Measurements from ENCODE around the gene CFAP210. TPM values are rescaled to one million over a fixed set of nuclear protein-coding genes. Genes with fewer than 3 reads are reported as not detected.

Gene CFAP210
- total and polyA plus RNA-seq, 4 donors = 0.02 to 0.42 (median 0.21) TPM

DNA sequence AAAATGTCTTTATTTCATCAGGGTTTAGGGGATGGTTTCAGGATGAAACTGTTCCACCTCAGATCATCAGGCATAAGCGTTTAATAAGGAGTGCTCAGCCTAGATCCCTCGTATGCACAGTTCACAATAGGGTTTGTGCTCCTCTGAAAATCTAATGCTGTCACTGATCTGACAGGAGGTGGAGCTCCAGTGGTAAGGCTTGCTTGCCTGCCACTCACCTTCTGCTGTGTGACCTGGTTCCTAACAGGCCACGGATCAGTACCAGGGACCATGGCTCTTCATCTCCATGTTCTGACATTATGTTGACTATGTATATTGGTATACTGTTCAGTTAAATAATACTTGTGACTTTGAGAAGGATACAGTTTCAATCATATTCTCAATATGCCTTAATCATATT lies 68.4 kb downstream of the CFAP210 start:
- WGBS = 95% methylated on average over 3 of the region's 3 CpGs
- no peak overlapping the region for H3K9ac ChIP-seq (ENCODE audit: low read depth in 1 of 2, low read length in 2 of 2)
- no peak overlapping the region for H3K27ac ChIP-seq (ENCODE audit: low read depth in 1 of 2, low read length in 2 of 2)
- no peaks in the 10 kb centered on the region for H3K9me3 ChIP-seq (ENCODE audit: control insufficient read depth in 4 of 4, low read length in 3 of 4)
- no peaks in the 10 kb centered on the region for H3K4me1 ChIP-seq (ENCODE audit: control insufficient read depth in 4 of 4, insufficient read depth in 4 of 4, low read length in 3 of 4)
- TF ChIP-seq RAD21 (IDR thresholded peaks at IDR 0.05) (peak in 1 of 2 donors; percentile 40), FOXA2 (IDR thresholded peaks at IDR 0.05) (no peak)
- no peak overlapping the region for H3K4me3 ChIP-seq (ENCODE audit: low read depth in 1 of 3, low read length in 3 of 3)
- peaks cover 2 to 31% (median 14%) of the 10 kb centered on the region in 4 donors for H3K36me3 ChIP-seq (ENCODE audit: control insufficient read depth in 4 of 4, insufficient read depth in 3 of 4, low read depth in 1 of 4, low read length in 3 of 4)
- DNase-seq (ENCODE audit: low spot score) = no peak
- no peaks in the 10 kb centered on the region for H3K27me3 ChIP-seq (ENCODE audit: control insufficient read depth in 4 of 4, insufficient read depth in 4 of 4, low read length in 3 of 4)

DNA sequence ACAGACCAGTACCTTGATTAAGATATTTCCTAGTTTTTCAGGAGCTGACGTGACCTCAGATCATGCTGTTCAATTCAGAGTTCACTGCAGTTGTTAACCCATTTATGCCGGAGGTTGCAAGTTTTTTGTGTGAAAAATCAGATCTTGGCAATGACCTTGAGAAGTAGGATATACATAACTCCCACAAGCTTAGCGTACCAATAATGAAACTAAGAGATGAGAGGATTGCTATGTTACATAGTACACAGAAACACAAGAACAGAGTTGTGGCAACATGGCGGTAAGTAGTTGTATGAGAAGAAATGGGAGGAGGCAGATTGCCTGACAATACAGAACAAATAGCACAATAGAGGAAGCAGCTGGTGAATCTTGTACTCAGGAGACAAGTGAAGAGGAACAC lies 71.0 kb downstream of the CFAP210 start:
- TF ChIP-seq, protein P1, sequence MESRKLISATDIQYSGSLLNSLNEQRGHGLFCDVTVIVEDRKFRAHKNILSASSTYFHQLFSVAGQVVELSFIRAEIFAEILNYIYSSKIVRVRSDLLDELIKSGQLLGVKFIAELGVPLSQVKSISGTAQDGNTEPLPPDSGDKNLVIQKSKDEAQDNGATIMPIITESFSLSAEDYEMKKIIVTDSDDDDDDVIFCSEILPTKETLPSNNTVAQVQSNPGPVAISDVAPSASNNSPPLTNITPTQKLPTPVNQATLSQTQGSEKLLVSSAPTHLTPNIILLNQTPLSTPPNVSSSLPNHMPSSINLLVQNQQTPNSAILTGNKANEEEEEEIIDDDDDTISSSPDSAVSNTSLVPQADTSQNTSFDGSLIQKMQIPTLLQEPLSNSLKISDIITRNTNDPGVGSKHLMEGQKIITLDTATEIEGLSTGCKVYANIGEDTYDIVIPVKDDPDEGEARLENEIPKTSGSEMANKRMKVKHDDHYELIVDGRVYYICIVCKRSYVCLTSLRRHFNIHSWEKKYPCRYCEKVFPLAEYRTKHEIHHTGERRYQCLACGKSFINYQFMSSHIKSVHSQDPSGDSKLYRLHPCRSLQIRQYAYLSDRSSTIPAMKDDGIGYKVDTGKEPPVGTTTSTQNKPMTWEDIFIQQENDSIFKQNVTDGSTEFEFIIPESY (IDR thresholded peaks at IDR 0.05) = no peak
- TF ChIP-seq HNF4A (conservative IDR thresholded peaks at IDR 0.05) (no peak), NR2F2 (IDR thresholded peaks at IDR 0.05) (no peak), JUND (IDR thresholded peaks at IDR 0.05) (no peak), YY1 (IDR thresholded peaks at IDR 0.05) (no peak)
- peaks cover 2 to 33% (median 15%) of the 10 kb centered on the region in 4 donors for H3K36me3 ChIP-seq (ENCODE audit: control insufficient read depth in 4 of 4, insufficient read depth in 3 of 4, low read depth in 1 of 4, low read length in 3 of 4)
- no peaks in the 10 kb centered on the region for H3K9me3 ChIP-seq (ENCODE audit: control insufficient read depth in 4 of 4, low read length in 3 of 4)
- no peak overlapping the region for H3K27ac ChIP-seq (ENCODE audit: low read depth in 1 of 2, low read length in 2 of 2)
- DNase-seq (ENCODE audit: low spot score) = no peak
- H3K4me3 ChIP-seq (ENCODE audit: low read depth in 1 of 3, low read length in 3 of 3) = no peak overlapping the region
- H3K9ac ChIP-seq (ENCODE audit: low read depth in 1 of 2, low read length in 2 of 2) = no peak overlapping the region
- no peaks in the 10 kb centered on the region for H3K27me3 ChIP-seq (ENCODE audit: control insufficient read depth in 4 of 4, insufficient read depth in 4 of 4, low read length in 3 of 4)
- 92% methylated on average over 4 of the region's 4 CpGs for WGBS
- no peaks in the 10 kb centered on the region for H3K4me1 ChIP-seq (ENCODE audit: control insufficient read depth in 4 of 4, insufficient read depth in 4 of 4, low read length in 3 of 4)

DNA sequence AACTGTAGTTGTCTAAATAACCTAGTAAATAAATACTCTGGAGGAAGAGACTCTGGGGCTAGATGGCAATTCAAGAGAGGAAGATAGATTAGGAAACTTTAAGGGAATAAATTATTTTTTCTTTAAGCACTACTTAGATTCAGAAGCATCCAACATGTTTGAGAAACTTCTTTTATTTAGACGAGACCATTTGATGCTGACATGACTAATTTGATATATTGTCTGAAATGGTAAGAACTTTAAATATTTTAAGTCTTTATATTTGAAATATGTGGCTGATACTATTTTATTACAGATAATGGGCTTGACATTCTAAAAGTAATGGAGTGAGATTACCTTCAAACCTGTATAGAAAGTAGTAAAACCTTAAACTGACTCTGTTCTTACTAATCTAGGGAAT lies 73.7 kb downstream of the CFAP210 start:
- WGBS = 90% methylated on average over 1 of the region's 1 CpG
- peaks cover 1 to 33% (median 19%) of the 10 kb centered on the region in 4 donors for H3K36me3 ChIP-seq (ENCODE audit: control insufficient read depth in 4 of 4, insufficient read depth in 3 of 4, low read depth in 1 of 4, low read length in 3 of 4)

More for the DNA sequence above, 73.7 kb downstream of the CFAP210 start:
- Histone ChIP-seq H3K27me3 (ENCODE audit: control insufficient read depth in 4 of 4, insufficient read depth in 4 of 4, low read length in 3 of 4) (no peaks in the 10 kb centered on the region), H3K4me3 (ENCODE audit: low read depth in 1 of 3, low read length in 3 of 3) (no peak overlapping the region), H3K27ac (ENCODE audit: low read depth in 1 of 2, low read length in 2 of 2) (no peak overlapping the region), H3K4me1 (ENCODE audit: control insufficient read depth in 4 of 4, insufficient read depth in 4 of 4, low read length in 3 of 4) (no peaks in the 10 kb centered on the region), H3K9me3 (ENCODE audit: control insufficient read depth in 4 of 4, low read length in 3 of 4) (no peaks in the 10 kb centered on the region), H3K9ac (ENCODE audit: low read depth in 1 of 2, low read length in 2 of 2) (no peak overlapping the region)
- no peak for DNase-seq (ENCODE audit: low spot score)
- TF ChIP-seq, protein P2, sequence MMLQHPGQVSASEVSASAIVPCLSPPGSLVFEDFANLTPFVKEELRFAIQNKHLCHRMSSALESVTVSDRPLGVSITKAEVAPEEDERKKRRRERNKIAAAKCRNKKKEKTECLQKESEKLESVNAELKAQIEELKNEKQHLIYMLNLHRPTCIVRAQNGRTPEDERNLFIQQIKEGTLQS (IDR thresholded peaks at IDR 0.05) = no peak
- no peak for TF ChIP-seq YY1 (IDR thresholded peaks at IDR 0.05)
- TF ChIP-seq, protein P1 (IDR thresholded peaks at IDR 0.05) = no peak
